AML-193 (cell line): Measurements from ENCODE around the gene RAPGEF6.
"Not testable (repeated sequence)": the region's sequence is repeated elsewhere in the genome, so short reads cannot be mapped to it uniquely, and the experiment has no call there.

Source experiments
- DNase-seq, 2 experiments: peaks; one replicate each; lab custom pipeline; 2025; lab: John Stamatoyannopoulos, UW

RAPGEF6 gene

DNA sequence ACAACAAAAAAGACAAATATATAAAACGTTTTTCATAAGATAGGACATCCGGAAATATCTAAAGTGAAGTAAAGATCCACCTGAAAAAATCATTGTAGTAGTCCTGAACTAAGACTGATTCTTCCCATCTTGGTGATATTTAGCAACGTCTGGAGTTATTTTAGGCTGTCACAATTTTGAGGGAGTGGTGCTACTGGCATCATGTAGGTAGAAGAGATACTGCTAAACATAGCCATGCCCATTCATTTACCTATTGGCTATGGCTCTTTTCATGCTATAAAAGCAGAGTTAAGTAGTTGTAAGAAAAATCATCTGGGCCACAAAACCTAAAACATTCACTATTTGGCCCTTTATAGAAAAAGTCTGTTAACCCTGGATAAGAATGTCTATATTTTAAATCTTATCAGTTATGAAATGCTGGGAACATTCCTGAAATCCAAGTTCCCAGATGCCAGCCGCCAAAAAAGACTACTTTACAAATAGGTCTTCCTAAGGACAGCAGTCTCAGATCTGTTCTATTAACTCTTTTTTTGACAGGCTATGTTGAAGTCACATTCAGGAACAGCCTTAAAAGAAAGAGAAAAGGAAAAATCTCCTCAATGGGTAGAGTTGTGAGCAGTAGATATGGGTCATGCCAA lies 27.0 kb downstream of the RAPGEF6 start:
- DNase-seq = no peak

DNA sequence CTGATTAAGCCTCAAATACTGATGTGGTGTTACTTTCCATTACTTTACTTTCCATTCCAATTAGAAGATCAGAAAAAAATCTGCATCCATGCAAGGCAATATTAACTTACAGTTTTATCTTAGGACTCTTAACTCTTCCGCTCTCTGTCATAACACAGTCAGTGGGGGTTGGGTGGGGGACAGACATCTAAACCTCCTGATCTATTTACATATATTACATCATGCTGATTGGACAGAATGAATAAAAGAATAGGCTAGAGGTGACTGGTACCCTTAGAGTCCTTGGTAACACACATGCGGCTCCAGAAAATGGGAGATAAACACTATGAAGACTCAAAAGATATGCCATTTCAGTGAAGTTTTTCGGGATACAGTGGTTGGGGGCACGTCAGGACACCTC lies 27.6 kb downstream of the RAPGEF6 start:
- no peak for DNase-seq

DNA sequence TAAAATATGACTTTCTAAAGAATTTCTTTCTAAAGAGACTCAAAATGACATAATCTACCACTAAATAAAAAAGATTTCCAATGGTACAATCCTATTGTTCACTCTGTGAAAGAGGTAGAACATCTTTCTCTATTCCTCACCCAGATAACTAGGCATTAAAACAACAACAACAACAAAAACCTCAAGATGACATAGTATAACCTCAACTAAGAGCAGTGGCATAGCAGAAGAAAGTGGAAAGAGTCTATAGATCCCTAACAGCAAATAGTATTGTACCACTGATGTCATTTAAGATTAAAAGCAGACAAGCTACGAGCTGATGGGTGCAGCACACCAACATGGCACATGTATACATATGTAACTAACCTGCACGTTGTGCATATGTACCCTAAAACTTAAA lies 29.9 kb downstream of the RAPGEF6 start:
- no peak for DNase-seq

DNA sequence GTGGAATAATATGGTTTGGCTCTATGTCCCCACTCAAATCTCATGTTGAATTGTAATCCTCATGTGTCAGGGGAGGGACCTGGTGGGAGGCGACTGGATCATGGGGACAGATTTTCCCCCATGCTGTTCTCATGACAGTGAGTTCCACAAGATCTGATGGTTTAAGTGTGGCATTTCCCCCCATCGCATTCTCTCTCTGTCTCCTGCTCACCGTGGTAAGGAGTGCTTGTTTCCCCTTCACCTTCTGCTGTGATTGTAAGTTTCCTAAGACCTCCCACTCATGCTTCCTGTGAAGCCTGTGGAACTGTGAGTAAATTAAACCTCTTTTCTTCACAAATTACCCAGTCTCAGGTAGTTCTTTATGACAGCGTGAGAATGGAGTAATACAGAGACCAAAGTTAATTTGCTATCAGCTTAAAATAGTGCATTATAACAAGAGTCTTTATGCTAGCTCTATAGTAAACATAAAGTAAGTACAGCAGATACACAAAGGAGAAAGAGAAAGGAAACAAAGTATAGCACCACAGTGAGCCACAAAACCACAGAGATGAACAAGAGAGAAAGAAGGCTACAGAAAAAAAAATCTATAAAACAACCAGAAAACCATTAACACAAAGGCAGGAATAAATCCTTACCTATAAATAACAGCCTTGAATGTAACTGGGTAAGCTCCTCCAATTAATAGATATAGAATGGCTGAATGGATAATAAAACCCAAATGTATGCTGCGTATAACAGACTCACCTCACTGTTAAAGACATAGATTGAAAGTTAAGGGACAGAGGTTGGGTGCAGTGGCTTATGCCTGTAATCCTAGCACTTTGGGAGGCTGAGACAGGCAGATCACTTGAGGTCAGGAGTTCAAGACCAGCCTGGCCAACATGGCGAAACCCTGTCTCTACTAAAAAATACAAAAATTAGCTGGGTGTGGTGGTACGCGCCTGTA lies 39.7 kb downstream of the RAPGEF6 start:
- no peak for DNase-seq

DNA sequence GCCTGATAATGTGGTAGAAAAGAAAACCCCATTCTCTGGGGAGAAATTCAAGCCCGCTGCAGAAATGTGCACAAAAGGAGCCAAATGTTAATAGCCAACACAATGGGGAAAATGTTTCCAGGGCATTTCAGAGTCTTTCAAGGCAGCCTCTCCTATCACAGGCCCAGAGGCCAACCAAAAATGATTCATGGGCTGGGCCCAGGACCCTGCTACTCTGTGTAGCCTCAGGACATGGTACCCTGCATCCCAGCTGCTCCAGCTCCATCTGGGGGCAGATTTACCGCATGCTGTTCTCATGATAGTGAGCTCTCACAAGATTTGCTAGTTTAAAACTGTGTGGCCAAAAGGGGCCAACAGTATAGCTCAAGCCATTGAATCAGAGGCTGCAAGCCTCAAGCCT lies 41.1 kb downstream of the RAPGEF6 start:
- DNase-seq = no peak

DNA sequence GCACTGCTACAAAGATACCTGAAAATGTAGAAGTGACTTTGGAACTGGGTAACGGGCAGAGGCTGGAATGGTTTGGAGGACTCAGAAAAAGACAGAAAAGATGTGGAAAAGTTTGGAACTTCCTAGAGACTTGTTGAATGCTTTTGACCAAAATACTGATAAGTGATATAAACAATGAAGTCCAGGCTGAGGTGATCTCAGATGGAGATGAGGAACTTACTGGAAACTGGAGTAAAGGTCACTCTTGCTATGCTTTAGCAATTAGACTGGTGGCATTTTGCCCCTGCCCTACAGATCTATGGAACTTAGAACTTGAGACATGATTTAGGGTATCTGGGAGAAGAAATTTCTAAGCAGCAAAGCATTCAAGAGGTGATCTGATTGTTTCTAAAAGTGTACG lies 41.6 kb downstream of the RAPGEF6 start:
- DNase-seq = not testable (repeated sequence)

DNA sequence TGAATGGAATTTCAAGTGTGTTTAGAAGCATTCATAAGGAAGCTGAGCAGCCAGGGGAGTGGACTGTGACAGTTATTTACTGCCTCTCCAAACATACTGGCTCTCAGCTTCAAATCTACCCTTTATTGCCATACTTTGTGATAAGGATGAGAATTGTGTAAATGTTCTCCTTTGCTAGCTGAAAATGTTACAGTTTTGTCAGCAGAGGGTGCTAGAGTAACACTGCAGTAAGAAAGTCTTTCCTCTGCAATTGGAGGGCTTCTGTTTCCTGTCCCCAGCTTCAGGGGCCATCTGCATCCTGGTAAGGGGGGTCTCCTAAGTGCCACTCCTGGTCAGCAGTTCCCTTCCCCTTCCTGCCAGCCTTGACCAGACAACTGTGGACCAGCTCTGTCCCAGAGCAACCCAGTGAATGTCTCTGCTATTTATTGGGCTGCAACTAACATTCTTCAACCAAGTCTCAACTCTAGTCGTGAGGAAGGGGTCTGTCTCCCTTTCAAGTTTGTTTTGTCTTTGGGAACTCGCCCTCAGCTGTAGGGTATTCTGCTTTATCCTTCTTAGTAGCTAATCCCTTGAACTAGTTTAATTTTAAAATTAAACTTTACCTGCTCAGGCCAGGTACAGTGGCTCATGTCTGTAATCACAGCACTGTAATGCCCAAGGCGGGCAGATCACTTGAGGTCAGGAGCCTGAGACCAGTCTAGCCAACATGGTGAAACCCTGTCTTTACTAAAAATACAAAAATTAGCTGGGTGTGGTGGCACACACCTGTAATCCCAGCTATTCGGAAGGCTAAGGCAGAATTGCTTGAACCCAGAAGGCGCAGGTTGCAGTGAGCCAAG lies 45.3 kb downstream of the RAPGEF6 start:
- DNase-seq = peak; percentile 43 to 46

DNA sequence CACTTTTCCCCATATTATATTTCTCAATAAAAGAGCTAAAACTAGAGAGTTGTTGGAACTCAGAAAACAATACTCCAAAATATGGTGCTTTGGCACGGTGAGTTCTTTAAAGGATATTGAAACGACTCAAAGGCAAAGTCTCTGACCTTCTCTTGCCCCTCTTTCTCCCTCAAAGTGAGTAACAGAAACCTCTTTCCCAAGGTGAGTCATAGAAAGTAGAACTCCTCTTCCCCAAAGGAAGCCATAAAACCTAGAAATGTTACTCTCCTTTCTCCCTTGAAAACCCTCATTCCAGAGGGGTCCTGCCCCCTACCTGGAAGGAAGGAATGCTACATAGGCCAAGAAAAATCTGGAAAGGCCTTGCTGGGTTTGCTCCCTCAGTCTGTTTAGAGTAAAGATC lies 47.5 kb downstream of the RAPGEF6 start:
- DNase-seq = no peak

DNA sequence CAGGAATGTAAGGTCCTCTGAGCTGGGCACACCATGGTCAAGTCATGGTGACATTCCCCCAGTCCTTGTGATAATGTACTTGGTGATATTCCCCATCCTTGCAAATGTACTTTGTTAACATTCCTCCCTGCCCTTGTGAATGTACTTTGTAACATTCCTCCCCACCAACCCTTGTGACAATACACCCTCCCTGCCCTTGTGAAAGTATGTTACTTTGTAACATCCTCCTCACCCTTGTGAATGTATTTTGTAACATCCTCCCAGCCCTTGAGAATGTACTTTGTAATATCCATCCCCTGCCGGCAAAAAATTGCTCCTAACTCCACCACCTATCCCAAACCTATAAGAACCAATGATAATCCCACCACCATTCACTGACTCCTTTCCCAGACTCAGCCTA lies 53.3 kb downstream of the RAPGEF6 start:
- no peak for DNase-seq

DNA sequence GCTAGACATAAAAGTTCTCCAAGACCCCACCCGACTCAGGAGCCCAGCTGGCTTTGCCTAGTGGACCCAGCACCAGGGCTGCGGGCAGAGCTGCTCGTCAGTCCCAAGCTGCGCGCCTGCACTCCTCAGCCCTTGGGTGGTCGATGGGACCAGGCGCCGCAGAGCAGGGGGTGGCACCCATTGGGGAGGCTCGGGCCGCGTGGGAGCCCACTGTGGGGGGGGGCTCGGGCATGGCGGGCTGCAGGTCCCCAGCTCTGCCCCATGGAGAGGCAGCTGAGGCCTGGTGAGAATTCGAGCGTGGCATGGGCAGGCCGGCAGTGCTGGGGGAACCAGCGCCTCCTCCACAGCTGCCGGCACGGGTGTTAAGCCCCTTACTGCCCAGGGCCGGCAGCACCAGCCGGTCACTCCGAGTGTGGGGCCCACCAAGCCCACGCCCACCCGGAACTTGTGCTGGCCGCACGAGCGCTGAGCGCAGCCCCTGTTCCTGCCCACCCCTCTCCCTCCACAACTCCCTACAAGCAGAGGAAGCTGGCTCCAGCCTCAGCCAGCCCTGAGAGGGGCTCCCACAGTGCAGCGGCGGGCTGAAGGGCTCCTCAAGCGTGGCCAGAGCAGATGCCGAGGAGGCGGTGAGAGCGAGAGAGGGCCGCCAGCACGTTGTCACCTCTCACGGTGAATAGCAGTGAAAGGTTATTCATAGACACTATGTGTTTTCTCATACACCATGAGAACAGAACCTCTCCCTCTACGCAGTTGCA lies 54.9 kb downstream of the RAPGEF6 start:
- no peak for DNase-seq

DNA sequence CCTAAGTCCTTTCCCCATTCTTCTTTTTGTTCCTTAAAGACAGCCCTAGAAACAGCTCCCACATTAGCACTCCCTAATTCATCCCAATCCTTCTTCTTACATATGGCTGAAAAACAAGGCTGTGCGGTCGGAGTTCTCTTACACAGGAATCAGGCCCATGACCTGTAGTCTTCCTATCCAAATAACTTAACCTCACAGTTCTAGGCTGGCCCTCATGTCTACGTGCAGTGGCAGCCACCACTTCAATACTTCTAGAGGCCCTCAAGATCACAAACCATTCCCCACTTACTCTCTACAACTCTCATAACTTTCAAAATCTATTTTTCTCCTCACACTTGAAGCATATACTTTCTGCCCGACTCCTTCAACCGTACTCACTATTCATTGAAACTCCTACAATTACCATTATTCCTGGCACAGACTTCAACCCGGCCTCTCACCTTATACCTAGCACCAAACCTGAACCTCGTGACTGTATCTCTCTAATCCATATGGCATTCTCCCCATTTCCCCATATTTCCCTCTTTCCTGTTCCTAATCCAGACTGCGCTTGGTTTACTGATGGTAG lies 59.3 kb downstream of the RAPGEF6 start:
- DNase-seq = no peak

DNA sequence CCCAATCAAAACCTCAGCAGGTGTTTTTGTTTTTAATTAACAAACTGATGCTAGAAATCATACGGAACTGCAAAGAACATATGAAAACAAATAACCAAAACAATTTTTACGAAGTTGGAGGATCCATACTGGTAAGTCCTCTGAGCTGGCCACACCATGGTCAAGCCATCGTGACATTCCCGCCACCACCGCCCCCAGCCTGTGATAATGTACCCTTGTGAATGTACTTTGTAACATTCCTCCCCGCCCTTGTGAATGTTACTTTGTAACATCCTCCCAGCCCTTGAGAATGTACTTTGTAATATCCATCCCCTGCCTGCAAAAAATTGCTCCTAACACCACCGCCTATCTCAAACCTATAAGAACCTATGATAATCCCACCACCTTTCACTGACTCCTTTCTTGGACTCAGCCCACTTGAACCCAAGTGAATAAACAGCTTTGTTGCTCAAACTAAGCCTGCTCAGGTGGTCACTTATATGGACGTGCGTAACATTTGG lies 63.3 kb downstream of the RAPGEF6 start:
- DNase-seq = no peak

DNA sequence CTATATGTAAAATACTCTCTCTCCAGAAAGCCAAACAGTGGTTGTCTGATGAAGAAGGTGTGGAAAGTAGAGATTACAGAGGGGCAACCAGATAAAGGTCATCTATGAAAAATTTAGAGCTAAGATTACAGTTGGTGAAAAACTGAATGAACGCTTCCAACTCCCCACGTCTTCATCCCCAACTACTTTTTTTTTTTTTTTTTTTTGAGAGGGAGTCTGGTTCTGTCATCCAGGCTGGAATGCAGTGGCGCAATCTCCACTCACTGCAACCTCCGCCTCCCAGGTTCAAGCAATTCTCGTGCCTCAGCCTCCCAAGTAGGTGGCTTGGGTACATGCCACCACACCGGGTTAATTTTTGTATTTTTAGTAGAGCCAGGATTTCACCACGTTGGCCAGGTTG lies 64.3 kb downstream of the RAPGEF6 start:
- DNase-seq = no peak

DNA sequence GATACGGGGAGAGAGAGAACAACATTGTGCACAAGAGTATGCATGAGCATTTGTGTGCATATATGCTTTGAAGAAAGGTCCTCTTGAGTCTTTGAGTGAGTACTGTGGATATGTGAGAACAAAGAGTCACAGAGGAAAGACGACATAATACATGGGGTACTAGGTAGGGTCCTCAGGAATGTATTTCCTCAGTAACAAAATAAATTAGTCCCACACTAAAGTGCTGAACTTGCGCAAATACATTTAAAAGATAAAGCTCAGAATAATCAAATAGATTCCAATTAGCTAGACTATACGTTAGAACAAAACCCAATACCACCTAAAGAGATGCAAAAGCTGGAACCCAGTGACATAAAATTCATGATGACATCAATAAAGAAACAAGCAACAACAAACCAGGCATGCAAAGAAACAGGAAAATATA lies 70.8 kb downstream of the RAPGEF6 start:
- no peak for DNase-seq

DNA sequence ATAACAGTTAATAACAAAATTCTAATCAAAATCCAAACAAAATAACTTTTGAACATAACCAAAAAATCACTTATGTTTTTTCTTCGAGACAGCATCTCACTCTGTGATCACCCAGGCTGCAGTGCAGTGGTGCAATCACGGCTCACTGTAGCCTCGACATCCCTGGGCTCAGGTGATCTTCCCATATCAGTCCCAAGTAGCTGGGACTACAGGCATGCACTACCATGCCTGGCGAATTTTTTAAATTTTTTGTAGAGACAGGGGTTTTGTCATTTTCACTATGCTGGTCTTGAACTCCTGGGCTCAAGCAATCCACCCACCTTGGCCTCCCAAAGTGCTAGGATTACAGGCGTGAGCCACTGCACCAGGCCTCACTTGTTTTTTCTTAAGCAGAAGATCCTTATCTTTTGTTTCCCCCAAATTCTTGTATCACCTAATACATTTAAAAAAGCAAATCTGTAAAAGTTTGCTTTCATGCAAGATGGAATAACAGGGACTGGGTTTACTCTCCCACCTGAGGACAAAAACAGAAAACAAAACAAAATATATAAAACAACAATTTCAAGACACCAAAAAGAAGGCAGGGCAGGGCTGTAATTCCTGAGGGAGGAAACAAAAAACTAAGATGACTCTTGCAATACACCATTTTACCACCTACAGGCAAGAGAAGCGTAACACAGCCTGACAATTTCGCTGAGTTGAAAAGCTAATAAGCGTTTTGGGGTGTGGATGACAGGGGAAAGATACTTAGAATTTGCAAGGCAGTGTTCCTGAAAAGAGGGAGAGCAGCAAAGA lies 71.4 kb downstream of the RAPGEF6 start:
- DNase-seq = no peak

DNA sequence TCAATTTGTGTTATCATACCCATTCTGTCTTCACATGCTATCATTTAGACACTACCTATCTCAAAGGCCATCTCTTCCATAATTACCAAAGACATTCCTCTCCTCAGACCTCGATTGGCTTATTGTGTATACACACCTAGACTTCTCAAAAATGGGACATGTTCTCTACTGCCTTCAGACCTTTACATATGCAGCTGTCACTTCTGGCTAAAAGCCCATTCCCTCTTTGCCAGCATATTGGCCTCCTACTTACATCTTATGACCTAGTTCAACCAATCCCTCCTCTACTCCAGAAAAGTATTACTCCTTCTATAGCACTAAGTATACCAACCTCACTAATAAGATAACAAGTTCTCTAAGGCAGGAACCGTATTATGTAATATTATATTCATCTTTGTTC lies 84.4 kb downstream of the RAPGEF6 start:
- no peak for DNase-seq

DNA sequence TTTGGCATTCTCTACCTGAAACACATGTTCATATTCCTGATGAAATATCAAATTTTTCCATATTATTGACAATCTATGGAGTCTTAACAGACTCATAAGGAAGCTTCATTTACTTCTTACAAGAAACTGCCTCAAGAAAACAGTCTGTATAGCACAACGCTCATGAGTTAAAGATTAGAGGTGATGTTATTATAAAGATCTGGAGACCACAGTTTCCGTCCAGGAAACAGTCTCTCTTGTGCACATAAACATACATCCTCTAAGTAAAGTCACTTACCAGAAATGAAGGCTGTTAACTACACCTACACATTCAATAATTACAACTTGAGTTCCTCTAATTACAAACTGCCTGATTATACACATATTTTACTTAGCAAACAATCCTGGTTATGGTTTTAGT lies 86.9 kb downstream of the RAPGEF6 start:
- DNase-seq = no peak

DNA sequence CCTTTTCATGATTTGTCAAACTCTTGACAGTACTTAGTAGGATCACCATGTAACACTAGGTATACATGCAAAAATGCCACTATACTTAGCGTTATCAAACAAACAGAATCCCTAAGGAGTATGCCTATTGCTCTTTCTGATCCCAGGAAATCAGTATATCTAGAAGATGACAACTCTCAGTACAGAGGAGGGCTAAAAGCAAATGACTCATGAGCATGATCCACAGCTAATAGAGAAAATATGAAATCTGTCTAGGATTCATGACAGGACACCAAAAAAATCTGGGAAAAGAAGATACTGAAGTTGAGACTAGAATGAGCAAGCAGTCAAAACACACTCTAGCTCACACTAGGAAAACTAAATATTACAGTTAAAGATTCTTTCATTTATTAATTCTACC lies 89.2 kb downstream of the RAPGEF6 start:
- DNase-seq = no peak

DNA sequence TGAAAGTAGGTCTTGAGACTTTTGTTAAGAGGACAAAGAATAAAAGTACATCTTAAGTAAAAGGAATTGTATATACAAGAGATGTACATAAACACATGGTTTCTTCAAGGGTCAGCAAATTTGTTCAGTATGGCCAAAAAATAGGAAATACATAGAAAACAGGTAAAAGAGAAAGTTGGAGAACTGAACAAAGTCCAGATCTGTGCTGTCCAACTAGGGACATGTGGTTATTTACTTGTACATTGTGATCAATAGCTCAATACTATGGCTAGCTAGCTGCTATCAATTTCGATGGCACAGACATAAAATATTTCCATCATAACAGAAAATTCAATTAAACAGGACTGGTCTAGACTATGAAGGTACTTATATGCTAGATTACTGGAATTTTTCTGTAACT lies 92.3 kb downstream of the RAPGEF6 start:
- no peak for DNase-seq

DNA sequence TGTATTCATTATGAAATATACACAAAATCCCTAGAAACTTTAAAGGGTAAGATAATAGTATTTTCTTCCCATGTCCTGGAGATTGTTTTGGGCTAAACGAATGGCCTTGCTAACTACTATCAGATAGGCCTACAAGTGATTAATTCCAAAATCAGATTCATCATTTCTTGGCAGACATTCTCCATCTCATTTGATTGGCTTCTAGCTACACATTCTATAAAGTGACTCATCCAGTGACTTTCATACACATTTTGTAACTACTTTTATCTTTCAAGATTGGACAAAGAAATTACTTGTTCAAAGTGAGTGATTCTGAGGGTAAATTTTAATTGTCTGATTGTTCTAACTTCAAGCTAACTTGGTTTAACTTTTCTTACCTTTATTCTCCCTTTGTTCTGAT lies 93.3 kb downstream of the RAPGEF6 start:
- DNase-seq = no peak
